Peyer's patch (tissue), 4 donors: ENCODE results near the gene FAM117B. TPM values are rescaled to one million over a fixed set of nuclear protein-coding genes. Genes with fewer than 3 reads are reported as not detected.

Experiments
- DNase-seq, 3 donors: peaks; one replicate each; pipeline ENCODE4 v3.0.0-alpha.2; 2017 to 2019
- H3K27ac ChIP-seq, 4 donors: fragments of 200-600 bp; sonication (generic); one replicate each; pipeline ENCODE4 v1.5.1; 2016 to 2019
- H3K27me3 ChIP-seq, 2 donors: fragments of 200-600 bp; sonication (generic); one replicate each; pipeline ENCODE4 v1.5.1; 2019
- H3K36me3 ChIP-seq, 3 donors: fragments of 200-600 bp; sonication (generic); one replicate each; pipeline ENCODE4 v1.5.1; 2016 to 2019
- H3K4me1 ChIP-seq, 4 donors: fragments of 200-600 bp; sonication (generic); one replicate each; pipeline ENCODE4 v1.5.1; 2016 to 2019
- H3K4me3 ChIP-seq, 4 donors: fragments of 200-600 bp; sonication (generic); 1 replicate in 3 of 4; 2 replicates in 1 of 4; pipeline ENCODE4 v1.5.1; 2016 to 2019; ENCODE audit warnings: mild to moderate bottlenecking in 1 of 4
- H3K9me3 ChIP-seq, 4 donors: fragments of 200-600 bp; sonication (generic); one replicate each; pipeline ENCODE4 v1.5.1; 2016 to 2019; ENCODE audit warnings: mild to moderate bottlenecking in 1 of 4
- POLR2A ChIP-seq, 2 donors: fragments of 450-650 bp; IDR thresholded peaks; one replicate each; pipeline ENCODE4 v1.5.1; 2017; ENCODE audit warnings: antibody characterized with exemption in 2 of 2, mild to moderate bottlenecking in 2 of 2, moderate library complexity in 2 of 2
- total RNA-seq, 4 donors: library from RNA; depleted of rRNA; stranded (reverse); fragments of >200 nt; gene quantifications; one replicate each; pipeline ENCODE4 v1.1.0, GENCODE V29; 2016
- TF ChIP-seq, protein P1 (sequence below), 6 experiments: fragments of 450-650 bp in 4 of 6; fragments of 200-600 bp in 2 of 6; sonication (generic) in 1 of 6; IDR thresholded peaks; one replicate each; pipeline ENCODE4 v1.5.1; 2017 to 2019; ENCODE audit warnings: antibody characterized with exemption in 6 of 6, mild to moderate bottlenecking in 3 of 6, moderate library complexity in 1 of 6

FAM117B gene
- total RNA-seq, 4 donors from 2014 or later, result 10.5 to 37.1 (median 21.0) TPM

DNA sequence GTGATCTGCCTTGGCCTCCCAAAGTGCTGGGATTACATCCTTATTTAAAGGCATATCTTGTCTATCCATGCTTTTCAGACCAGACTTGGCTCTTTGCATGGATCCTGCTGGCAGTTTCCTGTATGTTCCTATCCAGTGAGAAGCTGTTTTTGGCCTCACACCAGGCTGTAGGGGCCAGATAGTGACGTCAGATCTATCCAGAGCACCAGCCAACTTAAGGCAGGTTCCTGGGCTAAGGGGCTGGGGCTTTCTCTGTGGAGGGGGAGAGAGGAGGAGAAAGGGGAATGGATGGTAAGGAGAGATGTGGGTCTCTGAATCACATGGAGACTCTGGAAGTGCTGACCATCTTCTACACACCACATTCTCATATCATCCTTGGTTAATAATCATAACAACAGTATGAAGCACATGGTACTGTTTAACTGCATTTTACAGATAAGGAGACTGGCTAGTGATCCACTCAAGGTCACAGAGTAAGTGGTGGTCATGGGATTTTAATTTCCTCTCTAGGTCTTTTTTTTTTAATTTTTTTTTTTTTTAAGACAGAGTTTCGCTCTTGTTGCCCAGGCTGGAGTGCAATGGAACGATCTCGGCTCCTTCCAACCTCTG, 2.0 kb upstream of the FAM117B start:
- DNase-seq, result no peak
- peaks cover 0 to 16% (median 2%) of the 10 kb centered on the region in 4 donors for H3K4me1 ChIP-seq
- TF ChIP-seq, protein P1, sequence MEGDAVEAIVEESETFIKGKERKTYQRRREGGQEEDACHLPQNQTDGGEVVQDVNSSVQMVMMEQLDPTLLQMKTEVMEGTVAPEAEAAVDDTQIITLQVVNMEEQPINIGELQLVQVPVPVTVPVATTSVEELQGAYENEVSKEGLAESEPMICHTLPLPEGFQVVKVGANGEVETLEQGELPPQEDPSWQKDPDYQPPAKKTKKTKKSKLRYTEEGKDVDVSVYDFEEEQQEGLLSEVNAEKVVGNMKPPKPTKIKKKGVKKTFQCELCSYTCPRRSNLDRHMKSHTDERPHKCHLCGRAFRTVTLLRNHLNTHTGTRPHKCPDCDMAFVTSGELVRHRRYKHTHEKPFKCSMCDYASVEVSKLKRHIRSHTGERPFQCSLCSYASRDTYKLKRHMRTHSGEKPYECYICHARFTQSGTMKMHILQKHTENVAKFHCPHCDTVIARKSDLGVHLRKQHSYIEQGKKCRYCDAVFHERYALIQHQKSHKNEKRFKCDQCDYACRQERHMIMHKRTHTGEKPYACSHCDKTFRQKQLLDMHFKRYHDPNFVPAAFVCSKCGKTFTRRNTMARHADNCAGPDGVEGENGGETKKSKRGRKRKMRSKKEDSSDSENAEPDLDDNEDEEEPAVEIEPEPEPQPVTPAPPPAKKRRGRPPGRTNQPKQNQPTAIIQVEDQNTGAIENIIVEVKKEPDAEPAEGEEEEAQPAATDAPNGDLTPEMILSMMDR (IDR thresholded peaks at IDR 0.05), result no peak
- TF ChIP-seq POLR2A (IDR thresholded peaks at IDR 0.05), result no peak
- no peak overlapping the region for H3K27ac ChIP-seq
- no peaks in the 10 kb centered on the region for H3K36me3 ChIP-seq
- H3K4me3 ChIP-seq, result no peak overlapping the region
- peaks cover 0 to 4% (median 0%) of the 10 kb centered on the region in 4 donors for H3K9me3 ChIP-seq
- H3K27me3 ChIP-seq, result no peaks in the 10 kb centered on the region

DNA sequence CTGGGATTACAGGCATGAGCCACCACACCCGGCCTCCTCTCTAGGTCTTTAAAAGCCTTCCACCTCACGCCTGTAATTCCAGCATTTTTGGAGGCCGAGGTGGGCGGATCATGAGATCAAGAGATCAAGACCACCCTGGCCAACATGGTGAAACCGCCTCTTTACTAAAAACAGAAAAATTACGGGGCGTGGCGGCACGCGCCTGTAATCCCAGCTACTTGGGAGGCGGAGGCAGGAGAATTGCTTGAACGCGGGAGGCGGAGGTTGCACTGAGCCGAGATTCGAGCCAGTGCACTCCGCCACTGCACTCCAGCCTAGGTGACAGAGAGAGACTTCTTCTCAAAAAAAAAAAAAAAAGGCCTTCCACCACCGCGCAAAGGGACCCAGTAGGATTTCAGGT, 1.3 kb upstream of the FAM117B start:
- H3K27me3 ChIP-seq, result no peaks in the 10 kb centered on the region
- no peak for TF ChIP-seq POLR2A (IDR thresholded peaks at IDR 0.05)
- TF ChIP-seq, protein P1 (IDR thresholded peaks at IDR 0.05), result no peak
- H3K9me3 ChIP-seq, result peaks cover 0 to 4% (median 0%) of the 10 kb centered on the region in 4 donors
- no peaks in the 10 kb centered on the region for H3K36me3 ChIP-seq
- peak overlapping the region in 1 of 4 donors; percentile 99 for H3K27ac ChIP-seq
- no peak for DNase-seq
- H3K4me3 ChIP-seq, result no peak overlapping the region
- peaks cover 0 to 23% (median 2%) of the 10 kb centered on the region in 4 donors for H3K4me1 ChIP-seq

- Histone ChIP-seq H3K4me1 (peaks cover 0 to 25% (median 2%) of the 10 kb centered on the region in 4 donors), H3K27me3 (no peaks in the 10 kb centered on the region), H3K36me3 (no peaks in the 10 kb centered on the region), H3K27ac (peak overlapping the region; percentile 88 to 99 (median 98)), H3K9me3 (peaks cover 0 to 4% (median 0%) of the 10 kb centered on the region in 4 donors), H3K4me3 (peak overlapping the region; percentile 77 to 98 (median 96))
- TF ChIP-seq POLR2A (IDR thresholded peaks at IDR 0.05), result peak; percentile 62 to 86
- TF ChIP-seq, protein P1 (IDR thresholded peaks at IDR 0.05), result peak in 1 of 6 experiments; percentile 28
- DNase-seq, result peak; percentile 85 to 94 (median 93)
Measured at GRCh38 chr2:202635428-202636212, 851 bp downstream of the FAM117B start.

DNA sequence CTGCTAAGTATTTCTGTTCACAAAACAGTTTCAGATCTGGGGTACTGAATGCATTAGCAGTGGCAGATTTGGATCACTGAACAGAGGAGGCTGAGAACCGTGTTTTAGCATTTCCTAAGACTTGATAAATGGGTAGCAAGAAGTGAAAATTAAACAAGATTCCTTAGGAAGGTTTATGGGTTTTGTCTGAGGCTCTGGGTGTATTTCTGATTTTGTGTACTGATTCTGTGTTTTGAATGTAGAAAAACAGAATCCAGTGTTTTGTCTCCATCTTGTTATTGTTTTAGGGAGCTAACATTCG, 1.4 kb downstream of the FAM117B start:
- H3K27me3 ChIP-seq, result no peaks in the 10 kb centered on the region
- peaks cover 0 to 4% (median 0%) of the 10 kb centered on the region in 4 donors for H3K9me3 ChIP-seq
- TF ChIP-seq, protein P1 (IDR thresholded peaks at IDR 0.05), result no peak
- TF ChIP-seq POLR2A (IDR thresholded peaks at IDR 0.05), result no peak
- peak overlapping the region; percentile 88 to 99 (median 98) for H3K27ac ChIP-seq
- peak overlapping the region; percentile 77 to 98 (median 96) for H3K4me3 ChIP-seq
- H3K36me3 ChIP-seq, result no peaks in the 10 kb centered on the region
- no peak for DNase-seq
- peaks cover 0 to 25% (median 2%) of the 10 kb centered on the region in 4 donors for H3K4me1 ChIP-seq

- peak overlapping the region in 1 of 4 donors; percentile 1 for H3K4me3 ChIP-seq
- peaks cover 0 to 4% (median 0%) of the 10 kb centered on the region in 4 donors for H3K9me3 ChIP-seq
- DNase-seq, result no peak
- no peaks in the 10 kb centered on the region for H3K36me3 ChIP-seq
- no peak for TF ChIP-seq POLR2A (IDR thresholded peaks at IDR 0.05)
- no peaks in the 10 kb centered on the region for H3K27me3 ChIP-seq
- peak overlapping the region in 3 of 4 donors; percentile 86 to 98 (median 88) for H3K27ac ChIP-seq
- H3K4me1 ChIP-seq, result peaks cover 0 to 38% (median 4%) of the 10 kb centered on the region in 4 donors
Measured at GRCh38 chr2:202638721-202639120, 4.0 kb downstream of the FAM117B start.

GRCh38 chr2:202639231-202639630, 4.5 kb downstream of the FAM117B start:
- no peaks in the 10 kb centered on the region for H3K36me3 ChIP-seq
- H3K9me3 ChIP-seq, result peaks cover 0 to 4% (median 0%) of the 10 kb centered on the region in 4 donors
- peaks cover 0 to 38% (median 6%) of the 10 kb centered on the region in 4 donors for H3K4me1 ChIP-seq
- TF ChIP-seq, protein P1 (IDR thresholded peaks at IDR 0.05), result no peak
- no peak for TF ChIP-seq POLR2A (IDR thresholded peaks at IDR 0.05)
- no peak overlapping the region for H3K4me3 ChIP-seq
- H3K27ac ChIP-seq, result peak overlapping the region in 1 of 4 donors; percentile 86
- no peaks in the 10 kb centered on the region for H3K27me3 ChIP-seq
- DNase-seq, result no peak
